Keratinocyte (primary cell): ENCODE data around the gene TMEM196. TPM values are rescaled to one million over a fixed set of nuclear protein-coding genes. Genes with fewer than 3 reads are reported as not detected.

ENCODE experiments used
- DNase-seq: peaks from one replicate; pipeline ENCODE4 v3.0.0-alpha.2; 2011; ENCODE audit warnings: low read depth, missing footprints, low spot score
- FAIRE-seq: peaks from 2 replicates; lab custom pipeline; 2011; peaks lifted over from hg19 to GRCh38; lab: Jason Lieb, UNC
- H2AFZ ChIP-seq: 2 replicates; pipeline ENCODE4 v1.6.0; 2012; ENCODE audit warnings: low read length, control low read depth, inconsistent platforms; ENCODE audit not compliant: control insufficient read depth
- H3K27ac ChIP-seq: 2 replicates; pipeline ENCODE4 v1.5.1; 2011; ENCODE audit warnings: low read length; ENCODE audit not compliant: control insufficient read depth, insufficient read depth
- H3K27me3 ChIP-seq: 3 replicates; pipeline ENCODE4 v1.6.0; 2011; ENCODE audit warnings: low read length; ENCODE audit not compliant: control insufficient read depth, insufficient read depth; ENCODE audit errors: extremely low read depth
- H3K36me3 ChIP-seq, 2 experiments: 2 replicates in 1 of 2; 3 replicates in 1 of 2; pipeline ENCODE4 v1.5.1; 2011; ENCODE audit warnings: low read length in 2 of 2, mild to moderate bottlenecking in 1 of 2; ENCODE audit not compliant: control insufficient read depth in 2 of 2, insufficient read depth in 2 of 2; ENCODE audit errors: extremely low read depth in 1 of 2
- H3K4me1 ChIP-seq: 3 replicates; pipeline ENCODE4 v1.5.1; 2011; ENCODE audit warnings: low read length; ENCODE audit not compliant: control insufficient read depth, insufficient read depth; ENCODE audit errors: extremely low read depth
- H3K4me2 ChIP-seq: 3 replicates; pipeline ENCODE4 v1.6.0; 2011; ENCODE audit warnings: low read depth, low read length; ENCODE audit not compliant: control insufficient read depth, insufficient read depth; ENCODE audit errors: extremely low read depth
- H3K4me3 ChIP-seq, 3 experiments: fragments of 200-600 bp in 1 of 3; sonication (generic) in 1 of 3; 2 replicates in 2 of 3; 3 replicates in 1 of 3; pipeline ENCODE4 v1.5.1; 2011 to 2016; ENCODE audit warnings: low read length in 3 of 3, mild to moderate bottlenecking in 3 of 3, control low read depth in 2 of 3, inconsistent platforms in 1 of 3, low read depth in 1 of 3, mixed read lengths in 1 of 3, mixed run types in 1 of 3, moderate library complexity in 1 of 3; ENCODE audit not compliant: control insufficient read depth in 2 of 3, insufficient read depth in 2 of 3; ENCODE audit errors: extremely low read depth in 1 of 3
- H3K79me2 ChIP-seq: 2 replicates; pipeline ENCODE4 v1.6.0; 2012; ENCODE audit warnings: low read length; ENCODE audit not compliant: control insufficient read depth, insufficient read depth
- H3K9ac ChIP-seq: 3 replicates; pipeline ENCODE4 v1.6.0; 2011; ENCODE audit warnings: low read length; ENCODE audit not compliant: control insufficient read depth, insufficient read depth; ENCODE audit errors: extremely low read depth
- H3K9me1 ChIP-seq: 3 replicates; pipeline ENCODE4 v1.6.0; 2011; ENCODE audit warnings: low read length; ENCODE audit not compliant: control insufficient read depth, insufficient read depth; ENCODE audit errors: extremely low read depth
- H3K9me3 ChIP-seq: 2 replicates; pipeline ENCODE4 v1.5.1; 2012; ENCODE audit warnings: low read depth, low read length; ENCODE audit not compliant: control insufficient read depth
- H4K20me1 ChIP-seq: 3 replicates; pipeline ENCODE4 v1.6.0; 2011; ENCODE audit warnings: low read length; ENCODE audit not compliant: control insufficient read depth, insufficient read depth; ENCODE audit errors: extremely low read depth
- CTCF ChIP-seq, 3 experiments: IDR thresholded peaks in 1 of 3; conservative IDR thresholded peaks in 1 of 3; optimal IDR thresholded peaks in 1 of 3; 2 replicates in 2 of 3; 3 replicates in 1 of 3; pipeline versions ENCODE3 to v1.5.1; 2011; ENCODE audit warnings: low read length in 3 of 3, mild to moderate bottlenecking in 3 of 3, moderate library complexity in 2 of 3, control low read depth in 1 of 3, inconsistent platforms in 1 of 3; ENCODE audit not compliant: insufficient read depth in 2 of 3; ENCODE audit errors: extremely low read depth in 1 of 3
- EZH2 ChIP-seq: IDR thresholded peaks from one replicate; pipeline ENCODE4 v1.6.1; 2012; ENCODE audit warnings: inconsistent platforms, mild to moderate bottlenecking, low read length, moderate library complexity
- dilution Hi-C: fragments of 300-500 bp; cut with MboI; formaldehyde crosslinking; loops from one replicate; pipeline ENCODE4 v1.7.0; 2020; ENCODE audit warnings: low sequenced_read_pairs; ENCODE audit not compliant: extremely low pct_ligation_motif_present
- polyA plus RNA-seq, 5 experiments: library from polyadenylated mRNA; depleted of rRNA in 3 of 5; stranded (reverse) in 3 of 5; stranded (forward) in 1 of 5; unstranded in 1 of 5; fragments of >200 nt; gene quantifications; 1 replicate in 1 of 5; 2 replicates in 3 of 5; 3 replicates in 1 of 5; pipeline versions ENCODE4 v1.2.1 to v1.2.3, GENCODE V29; 2011 to 2012; ENCODE audit warnings: missing spikeins in 2 of 5, low read depth in 1 of 5, low replicate concordance in 1 of 5

TMEM196 gene
- polyA plus RNA-seq, 1 donor (not counting 4 experiments of a cell fraction or from before 2014, with no cell fraction given), result not detected

- no peaks in the 10 kb centered on the region for H3K4me1 ChIP-seq
- H3K79me2 ChIP-seq, result peaks cover 26% of the 10 kb centered on the region
- FAIRE-seq (no peak), DNase-seq (no peak)
- H3K9me3 ChIP-seq, result no peaks in the 10 kb centered on the region
- no peak overlapping the region for H2AFZ ChIP-seq
- H3K27me3 ChIP-seq, result no peaks in the 10 kb centered on the region
- TF ChIP-seq EZH2 (no peak), CTCF (optimal IDR thresholded peaks at IDR 0.05 in 1 of 3, IDR thresholded peaks at IDR 0.05 in 1 of 3, conservative IDR thresholded peaks at IDR 0.05 in 1 of 3; ENCODE audit: extremely low read depth in 1 of 3, insufficient read depth in 2 of 3, low read length in 3 of 3) (no peak)
- no peak overlapping the region for H3K9ac ChIP-seq
- no peak overlapping the region for H3K4me3 ChIP-seq
- dilution Hi-C loops, result no loop called here
- H3K9me1 ChIP-seq, result no peaks in the 10 kb centered on the region
- no peak overlapping the region for H3K27ac ChIP-seq
- no peaks in the 10 kb centered on the region for H4K20me1 ChIP-seq
- H3K4me2 ChIP-seq, result no peak overlapping the region
- H3K36me3 ChIP-seq, result peaks cover 1 to 6% of the 10 kb centered on the region in 2 experiments
Measured at GRCh38 chr7:19701471-19701870, 71.9 kb downstream of the TMEM196 start.

DNA sequence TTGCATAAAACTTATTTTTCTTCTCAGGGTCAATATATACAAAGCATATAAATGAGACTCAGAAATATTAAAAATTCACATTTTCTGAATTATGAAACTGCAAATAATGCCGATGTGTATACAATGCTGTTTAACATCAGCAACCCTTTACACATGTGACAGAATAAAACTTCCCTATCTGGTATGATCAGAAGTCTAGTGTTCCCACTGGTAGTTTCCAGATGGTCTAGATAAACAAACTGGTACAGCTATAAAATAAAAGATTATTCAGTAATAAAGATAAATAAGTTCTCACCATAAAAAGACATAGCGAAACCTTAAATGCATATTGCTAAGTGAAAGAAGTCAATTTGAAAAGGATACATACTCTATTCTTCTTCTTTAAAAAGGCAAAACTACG lies 72.5 kb downstream of the TMEM196 start:
- peaks cover 1 to 6% of the 10 kb centered on the region in 2 experiments for H3K36me3 ChIP-seq
- DNase-seq (no peak), FAIRE-seq (no peak)
- no peaks in the 10 kb centered on the region for H3K9me1 ChIP-seq
- no peaks in the 10 kb centered on the region for H3K27me3 ChIP-seq
- no peak overlapping the region for H2AFZ ChIP-seq
- H3K4me2 ChIP-seq, result no peak overlapping the region
- peaks cover 21% of the 10 kb centered on the region for H3K79me2 ChIP-seq
- H4K20me1 ChIP-seq, result no peaks in the 10 kb centered on the region
- H3K27ac ChIP-seq, result no peak overlapping the region
- no peaks in the 10 kb centered on the region for H3K9me3 ChIP-seq
- H3K4me3 ChIP-seq, result no peak overlapping the region
- TF ChIP-seq EZH2, result no peak
- no peak for TF ChIP-seq CTCF (optimal IDR thresholded peaks at IDR 0.05 in 1 of 3, IDR thresholded peaks at IDR 0.05 in 1 of 3, conservative IDR thresholded peaks at IDR 0.05 in 1 of 3; ENCODE audit: extremely low read depth in 1 of 3, insufficient read depth in 2 of 3, low read length in 3 of 3)
- H3K9ac ChIP-seq, result no peak overlapping the region
- no peaks in the 10 kb centered on the region for H3K4me1 ChIP-seq
- dilution Hi-C loops, result no loop called here
